ENCODE results near the gene ENPP1.

The ENPP1 gene

DNA sequence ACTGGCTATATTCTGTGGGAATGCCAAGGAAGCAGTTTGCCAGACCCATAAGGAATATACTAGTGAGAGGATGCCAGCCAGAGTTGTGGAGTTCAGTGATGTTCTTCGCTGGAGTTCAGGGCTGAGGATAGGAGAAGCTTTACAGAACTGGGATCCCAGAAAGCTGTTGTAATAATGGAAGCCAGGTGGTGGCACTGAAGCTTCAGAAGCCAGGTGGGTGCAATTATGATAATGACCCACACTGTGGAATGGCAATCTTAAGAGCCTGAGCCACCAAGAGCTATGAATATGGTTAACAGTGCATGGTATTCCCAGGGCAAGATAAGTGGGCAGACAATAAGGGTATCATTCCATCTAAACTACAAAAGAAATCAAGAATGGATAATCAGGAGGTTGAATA lies 25.1 kb upstream of the ENPP1 start:
- H3K4me3 ChIP-seq (ENCODE audit: low read length), result no peak overlapping the region
- DNase-seq (ENCODE audit: low read depth), result no peak
- TF ChIP-seq, protein P1, sequence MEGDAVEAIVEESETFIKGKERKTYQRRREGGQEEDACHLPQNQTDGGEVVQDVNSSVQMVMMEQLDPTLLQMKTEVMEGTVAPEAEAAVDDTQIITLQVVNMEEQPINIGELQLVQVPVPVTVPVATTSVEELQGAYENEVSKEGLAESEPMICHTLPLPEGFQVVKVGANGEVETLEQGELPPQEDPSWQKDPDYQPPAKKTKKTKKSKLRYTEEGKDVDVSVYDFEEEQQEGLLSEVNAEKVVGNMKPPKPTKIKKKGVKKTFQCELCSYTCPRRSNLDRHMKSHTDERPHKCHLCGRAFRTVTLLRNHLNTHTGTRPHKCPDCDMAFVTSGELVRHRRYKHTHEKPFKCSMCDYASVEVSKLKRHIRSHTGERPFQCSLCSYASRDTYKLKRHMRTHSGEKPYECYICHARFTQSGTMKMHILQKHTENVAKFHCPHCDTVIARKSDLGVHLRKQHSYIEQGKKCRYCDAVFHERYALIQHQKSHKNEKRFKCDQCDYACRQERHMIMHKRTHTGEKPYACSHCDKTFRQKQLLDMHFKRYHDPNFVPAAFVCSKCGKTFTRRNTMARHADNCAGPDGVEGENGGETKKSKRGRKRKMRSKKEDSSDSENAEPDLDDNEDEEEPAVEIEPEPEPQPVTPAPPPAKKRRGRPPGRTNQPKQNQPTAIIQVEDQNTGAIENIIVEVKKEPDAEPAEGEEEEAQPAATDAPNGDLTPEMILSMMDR (conservative IDR thresholded peaks at IDR 0.05; ENCODE audit: low read length), result no peak

DNA sequence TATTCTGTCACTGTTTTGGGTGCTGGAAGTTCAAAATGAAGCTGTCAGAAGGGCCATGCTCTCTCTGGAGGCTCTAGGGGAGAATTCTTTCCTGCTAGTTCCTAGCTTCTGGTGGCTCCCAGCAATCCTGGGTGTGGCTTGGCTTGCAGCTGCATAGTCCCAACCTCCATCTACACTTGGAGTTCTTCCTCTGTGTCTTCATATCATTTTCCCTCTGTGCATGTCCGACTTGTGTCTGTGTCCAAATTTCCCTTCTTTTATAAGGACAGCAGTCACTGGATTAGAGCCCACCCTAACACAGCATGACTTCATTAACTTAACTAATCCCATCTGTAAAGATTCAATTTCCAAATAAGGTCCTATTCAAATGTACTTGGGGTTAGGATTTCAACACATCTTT lies 23.3 kb upstream of the ENPP1 start:
- DNase-seq (ENCODE audit: low read depth), result peak; percentile 76
- TF ChIP-seq, protein P1 (conservative IDR thresholded peaks at IDR 0.05; ENCODE audit: low read length), result no peak

DNA sequence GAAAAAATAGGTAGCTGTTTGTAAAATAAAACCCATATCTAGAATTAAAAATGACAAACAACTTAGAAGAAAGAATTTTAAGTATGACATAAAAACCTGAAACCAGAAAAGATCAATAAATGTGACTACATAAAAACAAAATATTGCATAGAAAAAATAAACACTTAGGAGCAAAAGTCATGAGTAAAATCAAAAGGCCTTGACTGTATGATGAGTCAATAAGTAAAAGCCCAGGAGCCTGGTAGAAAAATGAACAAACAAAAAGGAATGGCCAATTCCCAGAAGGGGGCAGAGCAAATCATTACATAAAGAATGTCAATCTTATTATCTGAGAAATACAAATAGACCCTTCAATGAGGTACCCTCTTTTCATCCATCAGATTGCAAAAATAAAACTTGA lies 20.7 kb upstream of the ENPP1 start:
- H3K4me3 ChIP-seq (ENCODE audit: low read length), result no peak overlapping the region
- no peak for DNase-seq (ENCODE audit: low read depth)
- TF ChIP-seq, protein P1 (conservative IDR thresholded peaks at IDR 0.05; ENCODE audit: low read length), result no peak

More for the DNA sequence above, 23.3 kb upstream of the ENPP1 start:
- H3K4me3 ChIP-seq (ENCODE audit: low read length), result no peak overlapping the region

DNA sequence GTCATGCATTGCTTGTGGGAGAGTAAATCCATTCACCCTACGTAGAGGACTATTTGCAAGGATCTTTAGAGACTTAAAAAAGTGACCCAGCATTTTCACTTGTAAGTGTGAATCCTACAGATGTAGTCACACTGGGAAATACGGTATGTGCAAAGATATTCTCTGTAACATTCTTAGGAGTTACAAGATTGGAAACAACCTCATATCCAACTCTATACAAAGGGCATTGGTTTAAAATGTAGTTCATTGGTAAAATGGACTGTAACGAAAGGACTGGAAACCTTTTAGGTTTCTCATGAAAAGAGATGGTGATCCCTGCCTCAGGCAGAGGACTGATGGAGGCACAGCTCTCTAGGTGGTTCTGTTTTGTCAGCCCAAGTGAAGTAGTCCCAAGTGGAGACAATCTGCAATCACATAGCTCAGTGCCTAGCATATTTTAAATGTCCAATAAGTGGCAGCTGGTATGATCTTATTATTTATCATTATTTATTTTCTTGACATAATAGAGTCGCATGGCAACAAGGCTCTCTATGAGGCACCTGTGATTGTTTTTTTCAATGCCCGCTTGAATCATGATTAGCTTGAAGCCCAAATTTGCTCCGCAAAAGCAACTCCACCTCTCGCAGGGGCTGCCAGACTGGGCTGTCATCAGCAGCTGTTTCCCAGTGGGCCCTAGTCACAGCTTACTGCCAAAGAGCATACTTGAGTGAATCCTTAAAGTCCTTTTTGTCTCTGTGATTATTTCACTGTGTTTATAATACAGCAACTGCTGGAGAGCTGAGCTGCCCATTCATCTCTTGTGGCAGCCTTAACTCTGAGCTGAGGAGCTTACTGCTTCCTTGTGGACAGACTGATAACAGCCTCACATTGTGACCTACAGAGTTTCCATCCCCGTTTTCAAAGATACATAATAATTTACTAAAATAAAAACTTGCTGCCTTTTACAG lies 19.8 kb upstream of the ENPP1 start:
- H3K4me3 ChIP-seq (ENCODE audit: low read length), result no peak overlapping the region
- TF ChIP-seq, protein P1 (conservative IDR thresholded peaks at IDR 0.05; ENCODE audit: low read length), result peak; percentile 53
- DNase-seq (ENCODE audit: low read depth), result peak; percentile 61

DNA sequence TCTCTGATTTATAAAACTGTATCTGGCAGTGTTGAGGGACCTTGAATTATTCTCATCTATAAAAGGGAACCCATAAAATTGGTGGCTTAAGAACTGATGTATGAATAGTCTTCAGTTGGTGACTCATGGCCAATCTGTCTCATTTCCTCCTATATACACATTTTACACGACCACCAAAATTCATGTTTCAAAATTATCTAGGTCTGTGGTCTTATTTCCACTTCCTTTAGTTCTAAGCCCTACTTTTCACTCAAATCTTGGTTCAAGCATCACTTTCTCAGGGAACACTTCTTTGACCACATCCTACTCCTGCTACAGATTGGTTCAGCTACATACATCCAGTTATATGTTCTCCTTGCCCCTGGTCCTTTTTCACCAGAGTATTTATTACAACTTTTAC lies 18.6 kb upstream of the ENPP1 start:
- H3K4me3 ChIP-seq (ENCODE audit: low read length), result no peak overlapping the region
- DNase-seq (ENCODE audit: low read depth), result no peak
- TF ChIP-seq, protein P1 (conservative IDR thresholded peaks at IDR 0.05; ENCODE audit: low read length), result no peak

DNA sequence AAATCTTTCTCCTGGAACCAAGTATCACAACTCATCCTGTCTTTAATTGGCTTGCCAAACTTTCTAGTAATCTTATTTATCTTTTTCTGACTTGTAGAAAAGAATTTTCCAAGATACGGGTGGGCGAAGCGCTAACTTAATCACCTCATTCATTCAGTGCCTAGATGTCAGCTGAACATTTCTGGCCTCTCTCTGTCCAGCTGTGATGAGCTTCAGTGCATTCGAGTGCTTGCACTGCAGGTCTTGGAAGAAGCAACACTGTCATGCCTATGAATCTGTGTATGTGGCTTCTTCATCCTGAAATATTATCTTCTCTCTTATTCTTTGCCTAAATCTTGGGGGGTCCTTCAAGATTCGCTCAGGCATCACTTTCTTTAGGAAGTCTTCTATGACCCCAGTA lies 16.3 kb upstream of the ENPP1 start:
- no peak for DNase-seq (ENCODE audit: low read depth)
- TF ChIP-seq, protein P1 (conservative IDR thresholded peaks at IDR 0.05; ENCODE audit: low read length), result no peak

DNA sequence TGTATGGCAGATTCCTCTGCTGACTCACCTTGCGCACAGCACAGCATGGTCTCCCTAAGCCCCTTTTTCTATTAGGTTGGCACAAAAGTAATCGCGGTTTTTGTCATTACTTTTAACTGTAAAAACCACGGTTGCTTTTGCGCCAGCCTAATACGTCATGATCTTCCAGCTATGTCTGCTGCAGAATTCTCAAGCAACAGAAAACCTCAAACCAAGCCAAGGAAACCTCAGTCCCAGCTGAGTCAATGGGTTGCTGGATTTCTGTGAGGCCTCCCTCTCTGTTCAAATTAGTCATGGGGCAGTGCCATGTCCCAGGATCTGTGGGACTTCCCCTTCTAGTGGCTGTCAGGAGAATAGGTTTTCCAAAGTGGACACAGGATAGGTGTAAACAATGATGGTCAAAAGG lies 15.7 kb upstream of the ENPP1 start:
- H3K4me3 ChIP-seq (ENCODE audit: low read length), result no peak overlapping the region
- peak; percentile 22 for DNase-seq (ENCODE audit: low read depth)
- TF ChIP-seq, protein P1 (conservative IDR thresholded peaks at IDR 0.05; ENCODE audit: low read length), result no peak

More for the DNA sequence above, 16.3 kb upstream of the ENPP1 start:
- no peak overlapping the region for H3K4me3 ChIP-seq (ENCODE audit: low read length)
